Transverse colon (tissue), 4 donors: ENCODE measurements around the gene DGKH. TPM values are rescaled to one million over a fixed set of nuclear protein-coding genes. Genes with fewer than 3 reads are reported as not detected.

ENCODE experiments used
- DNase-seq: peaks from one replicate; pipeline ENCODE4 v3.0.0-alpha.2; 2019
- H3K27ac ChIP-seq, 4 donors: fragments of 200-600 bp; sonication (generic); 2 replicates each; pipeline ENCODE4 v1.5.1; 2016 to 2018; ENCODE audit warnings: inconsistent platforms in 4 of 4
- H3K27me3 ChIP-seq: fragments of 200-600 bp; sonication (generic); 2 replicates; pipeline ENCODE4 v1.5.1; 2017; ENCODE audit warnings: inconsistent platforms
- H3K36me3 ChIP-seq, 4 donors: fragments of 200-600 bp; sonication (generic); 2 replicates each; pipeline ENCODE4 v1.5.1; 2017 to 2019; ENCODE audit warnings: inconsistent platforms in 4 of 4
- H3K4me1 ChIP-seq, 4 donors: fragments of 200-600 bp; sonication (generic); 2 replicates each; pipeline ENCODE4 v1.5.1; 2017 to 2020; ENCODE audit warnings: inconsistent platforms in 4 of 4
- H3K4me3 ChIP-seq, 4 donors: fragments of 200-600 bp; sonication (generic); 1 replicate in 1 of 4; 2 replicates in 3 of 4; pipeline versions ENCODE4 v1.5.1 to v1.6.1; 2017 to 2019; ENCODE audit warnings: inconsistent platforms in 4 of 4
- H3K9me3 ChIP-seq, 2 donors: fragments of 200-600 bp; sonication (generic); 2 replicates each; pipeline ENCODE4 v1.5.1; 2017 to 2019; ENCODE audit warnings: inconsistent platforms in 2 of 2
- CTCF ChIP-seq, 5 experiments: fragments of 200-600 bp in 3 of 5; fragments of 450-650 bp in 2 of 5; sonication (generic) in 3 of 5; IDR thresholded peaks; 1 replicate in 2 of 5; 2 replicates in 3 of 5; pipeline ENCODE4 v1.5.1; 2016 to 2017; ENCODE audit warnings: antibody characterized with exemption in 5 of 5, inconsistent platforms in 3 of 5, mild to moderate bottlenecking in 2 of 5, moderate library complexity in 1 of 5
- EP300 ChIP-seq: sonication (generic); formaldehyde crosslinking; IDR thresholded peaks from one replicate; pipeline ENCODE4 v1.6.1; 2017; ENCODE audit warnings: antibody characterized with exemption, low read depth
- POLR2A ChIP-seq: fragments of 450-650 bp; IDR thresholded peaks from one replicate; pipeline ENCODE4 v1.6.1; 2016; ENCODE audit warnings: antibody characterized with exemption, mild to moderate bottlenecking, moderate library complexity
- POLR2AphosphoS5 ChIP-seq, 3 donors: sonication (generic); formaldehyde crosslinking; IDR thresholded peaks; one replicate each; pipeline ENCODE4 v1.6.1; 2016; ENCODE audit warnings: antibody characterized with exemption in 3 of 3
- WGBS, 2 donors: methylation state at CpG; one replicate each; pipeline ENCODE4 v1.1.5; 2018; ENCODE audit warnings: low coverage in 1 of 2; 5-methylcytosine and 5-hydroxymethylcytosine counted together
- in situ Hi-C, 4 donors: fragments of 200-750 bp; cut with MboI; loops; one replicate each; pipeline versions ENCODE4 v1.15.0 to v1.15.1; 2017; ENCODE audit warnings: low sequenced_read_pairs in 3 of 4, low pct_ligation_motif_present in 1 of 4, low pct_unique_long_range_greater_than_20kb in 1 of 4
- intact Hi-C: fragments of 100-400 bp; cut with DNase I; formaldehyde crosslinking; loops from one replicate; pipeline ENCODE4 v1.15.1; 2023; ENCODE audit warnings: low total_unique reads
- total RNA-seq, 4 donors: library from RNA; depleted of rRNA; stranded (reverse); fragments of >200 nt; gene quantifications; one replicate each; pipeline ENCODE4 v1.1.0, GENCODE V29; 2016

DGKH gene
- total RNA-seq, 4 donors from 2014 or later: 19.4 to 35.6 (median 25.0) TPM

GRCh38 chr13:42215578-42216421, 167.4 kb downstream of the DGKH start:
- TF ChIP-seq EP300 (no peak), CTCF (IDR thresholded peaks at IDR 0.05) (peak in 3 of 5 experiments; percentile 13 to 28 (median 27)), POLR2A (no peak)
- Histone ChIP-seq H3K36me3 (peaks cover 0 to 44% (median 13%) of the 10 kb centered on the region in 4 donors), H3K4me3 (no peak overlapping the region), H3K9me3 (no peaks in the 10 kb centered on the region), H3K4me1 (no peaks in the 10 kb centered on the region), H3K27me3 (no peaks in the 10 kb centered on the region), H3K27ac (no peak overlapping the region)
- intact Hi-C loops (no loop called here), in situ Hi-C loops (no loop called here)
- 73 to 80% methylated on average over 4 to 6 of the region's 6 CpGs for WGBS, 2 donors
- no peak for DNase-seq

GRCh38 chr13:42216422-42216735, 167.9 kb downstream of the DGKH start:
- intact Hi-C loops: no loop called here
- Histone ChIP-seq H3K9me3 (no peaks in the 10 kb centered on the region), H3K4me1 (no peaks in the 10 kb centered on the region), H3K27ac (no peak overlapping the region), H3K36me3 (peaks cover 0 to 45% (median 14%) of the 10 kb centered on the region in 4 donors), H3K4me3 (no peak overlapping the region), H3K27me3 (no peaks in the 10 kb centered on the region)
- no peak for DNase-seq
- TF ChIP-seq POLR2AphosphoS5 (IDR thresholded peaks at IDR 0.05): no peak
- TF ChIP-seq CTCF (IDR thresholded peaks at IDR 0.05): no peak
- TF ChIP-seq EP300: no peak
- TF ChIP-seq POLR2A: no peak
- in situ Hi-C loops: no loop called here
- WGBS, 2 donors: 67 to 89% methylated on average over 1 of the region's 1 CpG

DNA sequence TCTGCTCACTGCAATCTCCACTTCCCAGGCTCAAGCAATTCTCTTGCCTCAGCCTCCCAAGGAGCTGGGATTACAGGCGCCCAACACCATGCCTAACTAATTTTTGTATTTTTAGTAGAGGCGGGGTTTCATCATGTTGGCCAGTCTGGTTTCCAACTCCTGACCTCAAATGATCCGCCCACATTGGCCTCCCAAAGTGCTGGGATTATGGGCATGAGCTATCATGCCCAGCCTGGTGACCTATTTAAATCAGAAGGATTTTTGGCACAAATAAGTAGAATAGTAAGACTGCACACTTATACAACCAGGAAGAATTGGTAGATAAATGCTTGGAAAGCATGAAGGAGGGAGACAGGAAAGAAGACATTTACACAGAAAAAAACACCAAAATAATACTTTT, 170.1 kb downstream of the DGKH start:
- in situ Hi-C loops: no loop called here
- 97 to 100% methylated on average over 2 to 3 of the region's 3 CpGs for WGBS, 2 donors

GRCh38 chr13:42219051-42219450, 170.6 kb downstream of the DGKH start:
- Histone ChIP-seq H3K4me1 (no peaks in the 10 kb centered on the region), H3K36me3 (peaks cover 0 to 49% (median 23%) of the 10 kb centered on the region in 4 donors), H3K4me3 (no peak overlapping the region), H3K27ac (no peak overlapping the region), H3K27me3 (no peaks in the 10 kb centered on the region), H3K9me3 (no peaks in the 10 kb centered on the region)
- intact Hi-C loops: no loop called here
- in situ Hi-C loops: no loop called here
- TF ChIP-seq EP300 (no peak), POLR2AphosphoS5 (IDR thresholded peaks at IDR 0.05) (no peak), CTCF (IDR thresholded peaks at IDR 0.05) (no peak), POLR2A (no peak)
- WGBS, 2 donors: 90% methylated on average over 3 of the region's 3 CpGs
- DNase-seq: no peak

More for the DNA sequence above, 170.1 kb downstream of the DGKH start:
- intact Hi-C loops: no loop called here
- H3K27me3 ChIP-seq: no peaks in the 10 kb centered on the region
- TF ChIP-seq POLR2AphosphoS5 (IDR thresholded peaks at IDR 0.05) (no peak), CTCF (IDR thresholded peaks at IDR 0.05) (no peak), EP300 (no peak), POLR2A (no peak)
- no peak for DNase-seq
- H3K9me3 ChIP-seq: no peaks in the 10 kb centered on the region
- no peak overlapping the region for H3K4me3 ChIP-seq
- H3K27ac ChIP-seq: no peak overlapping the region
- no peaks in the 10 kb centered on the region for H3K4me1 ChIP-seq
- H3K36me3 ChIP-seq: peaks cover 0 to 49% (median 23%) of the 10 kb centered on the region in 4 donors
